A673 (cell line): Measurements from ENCODE around the gene DCLK1. TPM values are rescaled to one million over a fixed set of nuclear protein-coding genes. Genes with fewer than 3 reads are reported as not detected.

ENCODE experiments used
- BruUV-seq: library from RNA; stranded (reverse); fragments of 400-500 nt; replicated peaks from 2 replicates; lab custom pipeline; 2021; lab: Mats Ljungman, UMichigan
- CTCF ChIA-PET: fragments of 300-600 bp; sonication (Branson Sonifier 250); formaldehyde crosslinking; loops from one replicate; lab custom pipeline; 2022; ENCODE audit warnings: antibody characterized with exemption; lab: Charles Lee
- POLR2A ChIA-PET: fragments of 300-600 bp; sonication (Branson Sonifier 250); formaldehyde crosslinking; loops from one replicate; lab custom pipeline; 2022; ENCODE audit warnings: antibody characterized with exemption; ENCODE audit not compliant: low non-redundant PET; lab: Charles Lee
- DNase-seq: peaks from one replicate; pipeline ENCODE4 v3.0.0-alpha.2; 2015; ENCODE audit warnings: low spot score
- H3K27ac ChIP-seq: fragments of 200-600 bp; sonication (generic); 2 replicates; pipeline ENCODE4 v1.5.1; 2016; ENCODE audit warnings: mixed run types, low read depth, mild to moderate bottlenecking, mixed read lengths, antibody characterized with exemption, low read length; ENCODE audit not compliant: poor library complexity, severe bottlenecking
- H3K27me3 ChIP-seq: fragments of 200-600 bp; sonication (generic); replicated peaks from 2 replicates; pipeline ENCODE4 v1.6.1; 2017; ENCODE audit warnings: mixed run types, low read depth, mild to moderate bottlenecking, mixed read lengths, antibody characterized with exemption, low read length; ENCODE audit not compliant: insufficient read depth, poor library complexity
- H3K36me3 ChIP-seq: fragments of 200-600 bp; sonication (generic); 2 replicates; pipeline ENCODE4 v1.6.1; 2016; ENCODE audit warnings: mixed run types, mild to moderate bottlenecking, mixed read lengths, antibody characterized with exemption, low read length; ENCODE audit not compliant: insufficient read depth, poor library complexity, severe bottlenecking
- H3K4me1 ChIP-seq: fragments of 200-600 bp; sonication (generic); 2 replicates; pipeline ENCODE4 v1.6.1; 2017; ENCODE audit warnings: mixed run types, mild to moderate bottlenecking, mixed read lengths, antibody characterized with exemption, low read length; ENCODE audit not compliant: insufficient read depth, poor library complexity, severe bottlenecking
- H3K4me3 ChIP-seq: fragments of 200-600 bp; sonication (generic); 2 replicates; pipeline ENCODE4 v1.5.1; 2016; ENCODE audit warnings: low read depth, mixed run types, mild to moderate bottlenecking, mixed read lengths, low read length; ENCODE audit not compliant: poor library complexity, severe bottlenecking
- H3K9me3 ChIP-seq: fragments of 200-600 bp; sonication (generic); 2 replicates; pipeline ENCODE4 v1.6.1; 2016; ENCODE audit warnings: mixed run types, low read depth, mild to moderate bottlenecking, mixed read lengths, antibody characterized with exemption, low read length; ENCODE audit not compliant: poor library complexity, severe bottlenecking
- EZH2 ChIP-seq: fragments of 200-600 bp; sonication (generic); IDR thresholded peaks from 2 replicates; pipeline ENCODE4 v1.6.1; 2017; ENCODE audit warnings: borderline replicate concordance, low read depth, mild to moderate bottlenecking, mixed read lengths, antibody characterized with exemption, low read length; ENCODE audit not compliant: poor library complexity, severe bottlenecking
- intact Hi-C: fragments of 100-400 bp; cut with micrococcal nuclease; formaldehyde crosslinking; loops from one replicate; pipeline ENCODE4 v1.10.0; 2022; ENCODE audit not compliant: unreplicated experiment
- total RNA-seq: library from RNA; stranded (reverse); gene quantifications from 2 replicates; pipeline ENCODE4 v1.2.3, GENCODE V29; 2021
- TF ChIP-seq, protein P1 (sequence below): fragments of 300-800, 200-600 bp; sonication (generic); conservative IDR thresholded peaks from 2 replicates; pipeline ENCODE4 v1.5.1; 2017; ENCODE audit warnings: low read depth, mild to moderate bottlenecking, antibody characterized with exemption, low read length, moderate library complexity, mixed read lengths

Gene DCLK1
- total RNA-seq, 1 experiment from 2014 or later: 11.2 TPM

DNA sequence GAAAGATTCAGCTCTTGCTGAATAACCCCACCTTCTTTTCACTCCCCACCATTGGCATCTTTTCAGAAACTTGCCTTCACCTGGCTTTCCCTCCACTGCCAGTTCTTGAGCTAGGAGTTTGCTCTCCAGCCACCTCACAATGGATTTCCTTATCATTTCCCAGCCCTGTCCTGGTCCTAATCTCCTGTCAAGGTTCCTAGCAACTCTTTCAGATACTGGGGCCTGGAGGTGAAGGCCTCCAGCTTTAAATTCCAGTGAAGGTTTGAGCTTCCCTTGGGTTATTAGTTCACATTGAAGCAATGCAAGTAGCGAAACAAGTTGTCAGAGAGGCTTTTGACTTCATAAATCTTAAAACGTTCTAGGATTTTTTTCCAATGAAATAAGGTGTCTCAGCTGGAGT lies 333.9 kb downstream of the DCLK1 start:
- H3K36me3 ChIP-seq: no peaks in the 10 kb centered on the region
- no peaks in the 10 kb centered on the region for H3K27me3 ChIP-seq
- H3K27ac ChIP-seq: no peak overlapping the region
- TF ChIP-seq, protein P1, sequence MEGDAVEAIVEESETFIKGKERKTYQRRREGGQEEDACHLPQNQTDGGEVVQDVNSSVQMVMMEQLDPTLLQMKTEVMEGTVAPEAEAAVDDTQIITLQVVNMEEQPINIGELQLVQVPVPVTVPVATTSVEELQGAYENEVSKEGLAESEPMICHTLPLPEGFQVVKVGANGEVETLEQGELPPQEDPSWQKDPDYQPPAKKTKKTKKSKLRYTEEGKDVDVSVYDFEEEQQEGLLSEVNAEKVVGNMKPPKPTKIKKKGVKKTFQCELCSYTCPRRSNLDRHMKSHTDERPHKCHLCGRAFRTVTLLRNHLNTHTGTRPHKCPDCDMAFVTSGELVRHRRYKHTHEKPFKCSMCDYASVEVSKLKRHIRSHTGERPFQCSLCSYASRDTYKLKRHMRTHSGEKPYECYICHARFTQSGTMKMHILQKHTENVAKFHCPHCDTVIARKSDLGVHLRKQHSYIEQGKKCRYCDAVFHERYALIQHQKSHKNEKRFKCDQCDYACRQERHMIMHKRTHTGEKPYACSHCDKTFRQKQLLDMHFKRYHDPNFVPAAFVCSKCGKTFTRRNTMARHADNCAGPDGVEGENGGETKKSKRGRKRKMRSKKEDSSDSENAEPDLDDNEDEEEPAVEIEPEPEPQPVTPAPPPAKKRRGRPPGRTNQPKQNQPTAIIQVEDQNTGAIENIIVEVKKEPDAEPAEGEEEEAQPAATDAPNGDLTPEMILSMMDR: no peak
- TF ChIP-seq EZH2: no peak
- no peaks in the 10 kb centered on the region for H3K9me3 ChIP-seq
- intact Hi-C loops: no loop called here
- no TSS peak for BruUV-seq
- H3K4me3 ChIP-seq: no peak overlapping the region
- ChIA-PET POLR2A (interaction anchor here (0.7 kb wide), 1 partner anchor 596 kb away, joined by 7 read pairs; no protein-coding TSS in a partner anchor), CTCF (no interaction called here)
- no peak for DNase-seq
- no peaks in the 10 kb centered on the region for H3K4me1 ChIP-seq

DNA sequence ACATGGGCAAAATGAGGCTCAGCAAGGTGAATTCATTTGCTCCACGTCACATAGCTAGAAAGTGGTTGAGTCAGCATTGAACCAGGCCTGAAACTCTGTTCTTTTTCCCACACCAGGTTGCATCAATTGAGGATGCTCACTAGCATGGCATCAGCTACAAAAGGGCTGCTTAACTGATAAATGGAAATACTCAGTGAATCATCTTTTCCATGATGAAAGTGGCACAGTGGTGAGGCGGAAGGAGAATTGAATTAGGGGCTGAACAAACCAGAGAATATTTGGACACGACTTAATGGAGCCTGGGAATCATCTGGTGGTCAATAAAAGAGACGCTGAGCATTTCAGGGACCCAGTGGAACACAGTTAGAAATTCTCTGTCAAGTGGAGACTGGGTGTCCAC lies 334.6 kb downstream of the DCLK1 start:
- TF ChIP-seq, protein P1: no peak
- TF ChIP-seq EZH2: no peak
- no TSS peak for BruUV-seq
- H3K4me3 ChIP-seq: no peak overlapping the region
- no peaks in the 10 kb centered on the region for H3K27me3 ChIP-seq
- intact Hi-C loops: no loop called here
- H3K36me3 ChIP-seq: no peaks in the 10 kb centered on the region
- ChIA-PET CTCF (no interaction called here), POLR2A (no interaction called here)
- no peak overlapping the region for H3K27ac ChIP-seq
- H3K9me3 ChIP-seq: no peaks in the 10 kb centered on the region
- H3K4me1 ChIP-seq: no peaks in the 10 kb centered on the region
- DNase-seq: no peak

GRCh38 chr13:35794734-35795389 lies 336.3 kb downstream of the DCLK1 start:
- H3K4me3 ChIP-seq: no peak overlapping the region
- H3K9me3 ChIP-seq: no peaks in the 10 kb centered on the region
- H3K36me3 ChIP-seq: no peaks in the 10 kb centered on the region
- BruUV-seq: no TSS peak
- intact Hi-C loops: no loop called here
- H3K27me3 ChIP-seq: no peaks in the 10 kb centered on the region
- ChIA-PET POLR2A (no interaction called here), CTCF (no interaction called here)
- no peak for DNase-seq
- TF ChIP-seq EZH2: no peak
- TF ChIP-seq, protein P1: no peak
- no peaks in the 10 kb centered on the region for H3K4me1 ChIP-seq
- no peak overlapping the region for H3K27ac ChIP-seq
